H1 (cell line): Measurements from ENCODE around the gene JOSD1. TPM values are rescaled to one million over a fixed set of nuclear protein-coding genes. Genes with fewer than 3 reads are reported as not detected.

Experiments used
- SP1 ChIP-seq: IDR thresholded peaks from 2 replicates; pipeline ENCODE4 v1.6.1; 2011; ENCODE audit warnings: low read depth, low read length
- polyA plus RNA-seq, 7 experiments: library from polyadenylated mRNA; depleted of rRNA in 3 of 7; stranded (reverse) in 5 of 7; unstranded in 2 of 7; fragments of >200 nt in 5 of 7; fragments of 200-250 nt in 2 of 7; gene quantifications; 1 replicate in 5 of 7; 2 replicates in 1 of 7; 4 replicates in 1 of 7; pipeline versions ENCODE4 v1.2.1 to v1.2.3, GENCODE V29; 2011 to 2013; ENCODE audit warnings: missing spikeins in 2 of 7, mixed read lengths in 2 of 7
- total RNA-seq: library from RNA; stranded (reverse); fragmentation: NEBNext Ultra II Directional; extraction: Animal tissue kit (Norgen Biotek cat#: 25700); gene quantifications from 2 replicates; pipeline ENCODE4 v1.2.1, GENCODE V29; 2021
- TF ChIP-seq, protein P1 (sequence below): IDR thresholded peaks from 2 replicates; pipeline ENCODE4 v1.6.1; 2011; ENCODE audit warnings: low read depth, mild to moderate bottlenecking, low read length; ENCODE audit not compliant: insufficient read depth

Gene JOSD1
- total and polyA plus RNA-seq, 2 of the 8 experiments (the other 6 are each of a cell fraction or from before 2014, with no cell fraction given) = 18.4 to 20.2 TPM

GRCh38 chr22:38696606-38697424 lies 3.9 kb downstream of the JOSD1 start (continued):
- TF ChIP-seq, protein P1, sequence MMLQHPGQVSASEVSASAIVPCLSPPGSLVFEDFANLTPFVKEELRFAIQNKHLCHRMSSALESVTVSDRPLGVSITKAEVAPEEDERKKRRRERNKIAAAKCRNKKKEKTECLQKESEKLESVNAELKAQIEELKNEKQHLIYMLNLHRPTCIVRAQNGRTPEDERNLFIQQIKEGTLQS = no peak
- no peak for TF ChIP-seq SP1
